ENCODE measurements around the gene TMA7. TPM values are rescaled to one million over a fixed set of nuclear protein-coding genes. Genes with fewer than 3 reads are reported as not detected.

TMA7 gene
- total RNA-seq, 1 donor from 2014 or later, result 69.3 TPM

DNA sequence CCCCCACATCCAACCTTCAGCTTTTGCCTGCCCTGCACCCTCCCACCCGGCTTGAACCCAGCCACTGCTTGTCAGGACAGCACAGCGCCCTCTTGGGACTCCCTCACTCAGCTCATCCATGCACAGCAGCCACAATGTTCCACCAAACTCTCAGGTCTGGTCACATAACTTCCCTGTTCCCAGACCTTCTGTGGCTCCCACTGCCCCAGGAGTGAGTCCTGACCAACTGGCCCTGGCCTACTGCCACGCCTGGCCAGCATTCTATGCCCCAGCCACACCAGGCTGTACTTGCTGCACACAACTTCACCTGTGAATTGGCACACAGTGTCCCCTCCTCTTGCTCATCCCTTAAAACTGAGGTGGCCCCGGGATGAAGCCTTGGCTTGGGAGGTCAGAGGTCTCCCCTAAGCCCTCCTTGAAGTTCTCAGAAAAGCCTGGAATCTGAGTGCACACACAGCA is 31.2 kb upstream of the TMA7 start:
- peak; percentile 41 for DNase-seq (ENCODE audit: low spot score)
- ATAC-seq, result no peak

DNA sequence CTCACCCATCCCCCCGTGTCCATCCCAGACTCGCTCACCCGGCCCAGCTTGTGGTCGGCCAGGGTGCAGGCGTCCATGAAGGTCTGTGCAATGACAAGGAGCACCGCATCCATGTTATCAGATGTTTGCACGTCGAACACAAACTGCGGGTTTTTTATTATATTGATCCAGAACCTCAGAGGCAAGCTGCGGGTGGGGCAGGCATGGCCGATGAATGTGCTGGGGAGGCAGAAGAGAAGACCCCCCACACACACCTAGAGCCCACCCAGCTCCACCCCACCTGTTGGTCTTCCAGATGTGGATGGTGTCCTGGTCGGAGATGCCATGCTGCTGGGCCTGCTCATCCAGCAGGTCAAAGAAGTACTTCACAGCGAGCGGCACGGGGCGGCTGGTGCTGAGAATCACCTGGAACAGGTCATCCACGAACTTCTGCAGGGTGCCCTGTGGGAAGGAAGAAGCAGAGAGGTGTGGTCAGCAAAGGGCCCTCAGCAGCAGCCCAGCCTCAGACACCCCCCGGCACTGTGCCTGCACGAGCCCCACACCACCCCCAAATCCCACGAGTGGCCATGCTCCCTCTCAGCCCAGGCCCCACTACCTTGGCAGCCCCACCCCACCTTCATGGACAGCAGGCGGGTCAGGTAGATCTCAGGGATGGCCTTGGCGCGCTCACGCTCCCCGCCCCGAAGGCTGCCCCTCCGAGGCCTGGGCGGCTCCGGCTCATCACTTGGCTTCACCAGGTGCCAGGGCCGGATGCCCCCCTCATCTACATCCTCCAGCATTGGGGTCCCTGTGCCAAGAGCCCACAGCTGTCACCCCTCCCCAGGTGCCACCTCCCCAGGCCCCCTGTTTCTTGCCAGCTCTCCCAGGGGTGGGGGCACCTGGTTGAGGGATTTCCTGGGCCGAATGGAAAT is 30.5 kb upstream of the TMA7 start:
- ATAC-seq (no peak), DNase-seq (ENCODE audit: low spot score) (peak; percentile 41)

DNA sequence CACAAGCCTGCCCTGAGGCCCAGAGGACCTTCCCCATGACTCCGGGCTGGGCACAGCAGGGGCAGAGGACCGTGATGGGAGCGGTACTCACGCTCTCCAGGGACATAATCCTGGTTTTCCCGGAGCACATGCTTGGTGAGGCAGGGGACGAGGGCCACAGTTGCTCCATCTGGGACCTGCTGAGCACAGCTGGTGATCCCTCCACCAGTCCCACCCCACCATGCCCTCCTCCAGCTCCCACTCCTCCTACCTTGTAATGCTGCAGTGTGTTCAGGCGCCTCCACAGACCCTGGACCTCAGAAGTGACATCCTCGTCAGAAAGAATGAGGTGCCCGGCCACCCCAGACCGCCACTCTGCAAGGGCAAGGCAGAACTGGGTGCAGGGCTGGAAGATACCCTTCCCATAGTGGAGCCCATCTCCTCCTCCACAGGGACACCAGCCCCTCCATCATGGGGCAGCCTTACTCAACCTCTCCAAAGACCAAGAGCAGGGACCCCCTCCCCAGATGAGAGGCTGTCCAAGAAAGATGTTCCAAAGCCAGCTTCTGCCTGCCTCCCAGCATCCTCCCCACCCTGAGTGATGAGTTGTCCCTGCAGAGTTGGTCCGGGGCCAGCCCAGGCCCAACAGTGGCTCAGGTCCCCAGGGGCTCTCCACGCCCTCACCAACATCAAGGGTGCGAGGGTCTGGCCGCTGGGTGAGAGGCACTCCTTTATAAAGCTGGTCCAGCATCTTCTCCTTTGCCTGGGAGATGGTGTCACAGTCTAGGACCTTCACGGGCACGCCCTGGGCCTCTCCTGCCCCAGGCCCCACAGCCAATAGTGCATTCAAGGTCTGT is 29.6 kb upstream of the TMA7 start:
- ATAC-seq, result no peak
- DNase-seq (ENCODE audit: low spot score), result peak; percentile 44

DNA sequence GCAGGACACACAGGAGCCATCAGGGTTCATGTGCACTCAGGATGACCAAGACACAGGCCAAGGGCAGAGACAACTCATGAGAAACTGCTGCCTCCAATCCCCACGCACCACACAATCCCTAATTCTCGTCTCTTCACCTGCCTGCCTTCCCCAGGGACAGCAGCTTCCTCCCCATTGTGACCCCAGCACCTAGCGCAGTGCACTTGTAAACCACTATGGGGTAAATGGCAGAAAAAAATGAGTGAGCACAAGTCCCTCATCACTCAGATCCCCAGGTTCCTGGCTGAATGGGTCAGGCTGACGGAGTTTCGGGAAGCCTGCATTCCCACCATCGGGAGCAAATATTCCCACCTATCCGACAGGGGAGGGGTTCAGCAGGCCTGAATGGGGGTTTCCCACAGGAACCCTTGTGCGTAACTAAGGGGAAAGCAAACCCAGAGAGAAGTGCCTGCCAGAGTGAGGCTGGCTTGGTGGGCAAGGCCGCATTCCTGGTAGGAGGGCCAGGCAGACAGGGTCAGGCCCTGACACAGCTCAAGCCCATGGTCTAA is 28.9 kb upstream of the TMA7 start:
- ATAC-seq, result no peak
- DNase-seq (ENCODE audit: low spot score), result peak; percentile 41

DNA sequence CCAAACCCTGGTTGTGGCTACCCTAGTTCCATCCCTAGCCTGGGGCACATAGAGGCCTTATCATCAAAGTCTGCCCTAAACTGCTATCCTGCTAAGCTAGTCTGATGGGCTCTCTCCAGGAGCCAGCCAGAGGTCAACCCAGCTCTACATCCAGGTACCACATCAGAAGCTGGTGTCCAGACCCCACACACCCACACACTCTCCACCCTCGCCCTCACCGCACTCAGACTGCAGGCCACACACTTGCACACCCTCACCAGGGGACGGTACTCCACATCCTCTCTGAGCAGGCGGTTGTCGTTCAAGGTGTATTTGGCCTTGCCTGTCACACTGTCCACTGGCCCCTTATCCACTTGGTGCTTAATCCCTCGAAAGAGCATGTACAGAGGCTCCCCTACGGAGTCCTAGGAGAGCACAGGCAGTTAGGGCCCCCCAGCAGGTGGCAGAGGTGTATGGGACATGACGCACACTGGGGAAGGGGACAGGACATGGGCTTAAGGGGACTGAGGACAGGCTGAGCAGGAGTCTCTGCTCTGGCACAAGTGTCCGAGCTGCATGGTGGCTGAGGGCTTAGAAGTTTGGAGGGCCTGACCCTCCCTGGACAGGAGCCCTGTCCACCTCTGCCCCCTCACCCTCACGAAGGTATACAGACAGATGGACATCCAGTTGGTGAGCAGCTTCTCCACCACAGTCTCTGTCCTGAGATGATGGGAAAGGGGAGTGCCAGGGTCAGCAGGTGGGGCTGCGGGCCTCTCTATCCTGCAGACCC is 28.3 kb upstream of the TMA7 start:
- DNase-seq (ENCODE audit: low spot score), result peak; percentile 40
- ATAC-seq, result no peak

DNA sequence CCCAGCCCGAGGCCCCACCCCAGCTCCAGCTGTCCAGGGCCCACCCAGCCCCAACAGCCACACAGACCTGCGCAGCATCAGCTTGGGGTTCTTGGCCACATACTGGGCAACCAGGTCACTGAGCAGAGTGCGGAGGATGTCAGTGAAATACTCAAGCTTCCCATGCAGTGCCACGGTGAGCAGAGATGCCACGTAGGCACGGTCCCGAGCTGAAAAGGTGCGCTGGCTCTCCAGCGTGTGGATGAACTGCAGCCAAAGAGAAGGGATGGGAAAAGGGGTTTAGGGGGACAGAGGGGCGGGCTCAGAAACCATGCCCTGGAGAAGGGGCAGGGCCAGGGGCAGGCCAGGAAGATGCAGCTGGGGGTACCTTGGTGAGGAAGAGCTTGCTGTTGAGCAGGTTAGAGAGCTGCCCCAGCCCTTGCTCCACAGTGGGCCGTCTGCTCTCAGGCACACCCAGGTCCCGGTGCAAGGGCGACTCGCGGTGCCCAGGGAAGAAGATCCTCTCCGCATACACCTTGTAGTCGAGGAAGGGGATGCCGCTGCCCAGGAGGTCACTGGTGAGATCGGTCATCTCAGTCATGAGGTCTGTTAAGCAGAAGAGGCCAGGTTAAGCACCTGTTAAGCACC is 27.6 kb upstream of the TMA7 start:
- peak; percentile 36 for DNase-seq (ENCODE audit: low spot score)

DNA sequence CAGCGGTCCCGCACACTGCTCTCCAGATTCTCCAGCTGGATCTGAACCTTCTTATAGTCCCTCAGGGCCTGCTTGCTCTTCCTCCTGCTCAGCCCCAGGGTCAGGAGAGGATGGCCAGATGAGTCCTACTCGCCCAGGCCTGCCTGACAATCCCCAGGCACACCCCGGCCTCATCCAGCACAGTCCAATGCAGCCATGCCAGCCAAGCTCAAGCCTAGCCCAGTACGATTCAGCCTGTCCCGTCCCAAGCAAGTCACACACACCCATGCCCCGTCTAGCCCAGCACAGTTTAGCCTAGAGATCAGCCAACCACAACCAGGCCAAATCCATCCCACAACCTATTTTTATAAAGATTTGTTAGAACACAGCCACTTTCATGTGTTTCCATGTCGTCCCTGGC is 27.0 kb upstream of the TMA7 start:
- DNase-seq (ENCODE audit: low spot score), result no peak
- no peak for ATAC-seq

More for the DNA sequence above, 27.6 kb upstream of the TMA7 start:
- no peak for ATAC-seq

DNA sequence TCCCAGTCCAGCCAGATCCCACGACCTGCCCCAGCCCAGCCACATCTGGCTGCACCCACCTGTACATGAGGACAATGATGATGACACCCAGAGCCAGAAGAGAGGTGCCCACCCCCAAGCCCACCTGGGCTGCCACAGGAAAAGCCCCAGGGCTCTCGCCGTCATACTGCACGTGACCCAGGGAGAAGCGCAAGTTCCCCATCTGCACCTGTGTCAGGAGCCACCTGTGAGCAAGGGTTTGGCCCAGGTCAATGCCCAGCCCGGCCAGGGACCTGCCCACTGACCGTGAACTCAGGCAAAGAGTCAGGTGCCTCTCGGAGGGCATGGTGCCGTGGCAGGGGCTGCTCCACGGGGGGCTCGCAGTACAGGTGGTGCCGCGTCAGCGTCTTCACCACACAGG is 26.4 kb upstream of the TMA7 start:
- DNase-seq (ENCODE audit: low spot score) (no peak), ATAC-seq (no peak)

DNA sequence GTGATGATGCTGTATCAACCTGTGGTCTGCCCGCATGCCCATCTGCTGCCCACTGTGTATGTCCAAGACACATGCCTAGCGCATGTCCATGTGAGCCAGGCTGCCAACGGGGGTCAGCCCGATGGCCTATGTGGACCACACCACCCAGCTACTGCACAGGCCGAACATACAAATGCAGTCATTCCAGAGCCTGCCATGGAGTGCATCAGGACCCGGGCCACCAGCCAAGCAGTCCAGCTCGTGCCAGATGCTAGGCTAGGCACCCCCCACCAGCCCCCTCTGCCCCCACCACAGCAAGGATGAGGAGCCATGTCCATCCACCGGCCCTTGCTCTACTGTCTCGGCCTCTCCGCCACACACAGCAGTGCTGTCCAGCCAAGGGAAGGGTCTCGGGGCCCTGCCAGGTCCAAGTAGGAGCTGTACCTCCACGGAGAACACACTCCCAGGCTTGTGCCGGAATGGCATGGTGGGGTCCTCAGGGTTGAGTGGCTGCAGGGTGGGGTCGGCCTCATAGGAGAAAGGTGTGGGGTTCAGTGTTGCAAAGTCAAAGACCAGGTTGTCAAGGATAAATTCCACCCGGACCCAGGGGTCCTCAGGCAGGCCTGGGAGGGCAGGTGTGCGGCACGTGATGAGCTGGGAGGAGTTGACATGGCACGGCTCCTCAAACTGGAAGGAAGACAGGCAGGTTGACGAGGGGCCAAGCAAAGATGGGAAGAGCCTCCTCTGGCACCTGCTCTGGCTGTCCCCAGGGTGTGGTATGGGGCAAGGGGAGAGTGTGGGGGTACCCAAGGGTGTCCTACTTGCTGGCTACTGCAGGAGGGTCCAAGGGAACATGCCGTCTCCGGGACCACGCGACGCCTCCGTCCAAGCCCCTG is 25.4 kb upstream of the TMA7 start:
- ATAC-seq (no peak), DNase-seq (ENCODE audit: low spot score) (no peak)

DNA sequence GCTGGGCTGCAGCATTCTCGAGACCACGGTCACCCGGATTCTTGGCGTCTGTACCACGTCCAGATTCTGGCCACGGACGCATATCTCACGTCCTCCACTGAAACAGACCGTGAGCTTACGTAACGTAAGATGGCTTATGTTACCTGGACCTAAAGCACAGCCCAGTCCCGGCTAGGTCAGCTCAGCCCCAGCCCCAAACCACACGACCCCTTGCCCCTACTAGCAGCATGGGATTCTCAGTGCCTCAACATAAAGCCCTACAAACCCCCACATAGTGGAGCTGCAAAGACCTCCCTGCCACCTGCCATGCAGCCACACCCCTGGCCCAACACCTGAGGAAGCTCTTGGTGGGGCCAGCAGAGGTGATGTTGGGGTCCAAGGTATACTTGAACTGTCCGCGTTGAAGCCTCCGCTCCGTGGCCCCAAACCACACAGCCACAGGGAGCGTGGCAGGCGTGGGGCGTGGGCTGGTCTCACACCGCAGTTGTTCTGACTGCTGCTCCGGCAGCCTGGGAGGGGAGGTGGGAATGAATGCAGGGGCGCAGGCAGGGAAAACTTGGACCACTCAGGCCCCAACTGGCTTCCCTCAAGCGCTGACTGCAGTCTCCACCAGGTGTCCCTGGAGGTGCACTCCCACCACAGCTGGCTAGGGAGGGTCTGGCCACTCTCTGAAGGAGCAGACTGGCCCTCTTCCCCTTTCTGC is 24.7 kb upstream of the TMA7 start:
- no peak for DNase-seq (ENCODE audit: low spot score)
- ATAC-seq, result no peak

DNA sequence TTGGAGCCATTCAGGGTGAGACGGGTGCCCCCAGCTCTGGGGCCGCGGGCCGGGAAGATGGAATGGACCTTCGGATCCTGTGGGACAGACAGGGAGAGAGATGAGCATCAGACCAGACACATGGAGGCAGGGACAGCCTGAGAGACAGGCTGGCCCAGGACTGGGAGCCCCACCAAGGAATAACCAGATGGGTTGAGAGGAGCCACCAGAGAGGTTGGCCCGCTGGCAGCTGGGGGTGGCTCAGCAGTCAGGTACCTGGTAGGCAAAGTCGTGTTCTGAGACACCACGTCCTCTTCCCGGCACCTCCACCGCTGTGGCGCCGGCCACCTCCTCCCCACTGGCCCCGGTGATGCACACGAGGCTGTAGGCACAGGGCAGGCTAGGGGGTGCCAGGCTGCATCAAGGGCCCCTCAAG is 24.0 kb upstream of the TMA7 start:
- DNase-seq (ENCODE audit: low spot score) (no peak), ATAC-seq (no peak)

DNA sequence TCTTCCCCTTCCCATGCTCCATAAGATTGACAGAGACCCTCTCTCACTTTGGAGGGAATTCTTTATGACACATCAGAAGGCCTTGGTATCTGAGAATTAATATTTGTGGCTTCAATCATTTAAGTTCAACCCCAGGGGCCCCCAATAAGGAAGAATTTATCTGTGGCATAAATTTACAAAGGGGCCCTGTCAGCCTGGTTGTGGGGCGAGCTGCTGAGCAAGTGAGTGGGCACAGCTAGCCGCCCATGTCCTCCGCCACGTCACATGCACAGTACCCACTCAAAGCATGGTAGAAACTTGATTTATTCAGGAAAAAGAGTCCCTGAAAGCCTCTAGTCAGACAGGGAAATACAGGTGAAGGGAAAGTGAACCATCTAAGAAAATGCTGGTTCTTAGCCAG is 23.5 kb upstream of the TMA7 start:
- DNase-seq (ENCODE audit: low spot score) (no peak), ATAC-seq (no peak)

DNA sequence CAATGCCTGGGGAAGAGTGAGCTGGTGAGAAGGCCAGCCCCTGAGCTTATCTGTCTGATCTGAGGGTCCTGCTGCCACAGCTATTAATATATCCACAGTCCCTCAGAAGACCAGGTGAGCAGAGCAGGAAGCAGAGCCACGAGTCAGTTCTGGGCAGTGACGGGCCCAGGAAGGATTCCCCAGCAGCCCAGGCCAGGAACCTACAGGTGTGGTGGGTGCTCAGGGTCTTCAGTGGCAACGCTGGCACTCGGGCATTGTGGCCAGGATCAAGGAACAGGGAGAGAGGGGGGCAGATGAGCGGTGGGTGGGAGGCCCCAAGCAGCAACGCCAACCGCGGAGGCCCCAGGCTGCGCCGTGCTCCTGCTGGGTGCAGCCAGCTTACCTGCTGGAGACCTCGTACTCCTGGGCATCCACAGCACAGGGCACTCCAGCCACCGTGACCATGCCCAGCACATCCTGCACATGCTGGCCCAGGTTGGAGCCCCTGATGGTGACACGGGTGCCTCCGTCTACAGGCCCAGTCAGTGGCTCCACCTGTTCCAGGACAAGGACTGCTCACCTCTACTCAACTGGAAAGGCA is 22.4 kb upstream of the TMA7 start:
- no peak for DNase-seq (ENCODE audit: low spot score)
- no peak for ATAC-seq

DNA sequence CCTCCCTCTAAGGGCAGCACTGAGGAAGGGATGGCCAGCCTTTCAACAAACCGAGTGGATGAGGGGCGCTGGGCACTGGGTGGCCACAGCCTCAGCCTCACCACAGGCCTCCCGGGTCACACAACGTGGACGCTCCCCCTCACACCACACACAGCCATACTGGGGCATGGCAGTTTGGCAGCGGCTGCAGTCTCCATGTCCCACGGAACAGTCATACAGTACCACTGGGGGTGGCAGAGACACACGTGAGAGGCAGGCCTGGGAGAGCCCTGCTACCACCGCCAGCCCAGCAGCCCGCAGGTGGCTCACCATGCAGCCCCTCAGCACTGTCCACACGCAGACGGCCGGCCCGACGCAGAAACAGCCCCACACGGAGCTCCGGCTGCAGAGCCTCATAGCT is 21.9 kb upstream of the TMA7 start:
- ATAC-seq (no peak), DNase-seq (ENCODE audit: low spot score) (no peak)

DNA sequence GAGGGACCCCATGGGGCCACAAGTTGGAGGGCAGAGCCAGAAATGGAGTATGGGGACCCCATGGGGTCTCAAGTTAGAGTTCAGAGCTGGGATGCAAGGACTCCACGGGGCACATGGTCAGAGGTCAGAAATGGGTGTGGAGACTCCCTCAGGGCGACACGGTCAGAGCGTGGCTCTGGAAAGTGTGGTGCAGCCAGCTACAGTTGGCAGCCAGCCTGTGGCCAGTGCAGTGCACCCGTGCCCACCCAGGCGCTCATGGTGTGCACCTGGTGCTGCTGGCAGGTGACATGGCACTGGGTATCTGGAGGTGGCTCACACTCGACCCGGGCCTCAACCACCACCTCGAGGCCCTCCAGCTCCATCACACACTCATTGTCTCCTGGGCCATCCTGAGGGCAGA is 21.4 kb upstream of the TMA7 start:
- DNase-seq (ENCODE audit: low spot score), result no peak
- no peak for ATAC-seq

DNA sequence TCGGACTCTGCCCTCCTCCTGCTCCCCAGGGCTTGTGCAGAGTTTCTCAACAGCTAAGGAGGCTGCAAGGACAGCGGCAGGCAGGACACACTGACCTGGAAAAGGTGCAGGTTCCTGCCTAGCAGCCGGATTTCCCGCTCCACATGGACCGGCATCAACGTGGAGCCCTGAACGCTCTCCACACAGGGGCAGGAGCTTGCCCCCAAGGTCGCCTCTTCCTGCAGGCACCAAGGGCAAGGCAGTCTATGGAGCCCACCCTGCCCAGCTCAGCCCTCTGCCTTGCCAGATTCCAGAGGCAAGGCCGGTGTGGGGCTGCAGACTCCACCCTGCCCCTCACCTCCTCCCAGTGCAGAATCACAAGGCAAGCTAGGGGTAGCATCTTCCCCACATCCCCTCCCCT is 20.9 kb upstream of the TMA7 start:
- DNase-seq (ENCODE audit: low spot score), result no peak
- ATAC-seq, result no peak

DNA sequence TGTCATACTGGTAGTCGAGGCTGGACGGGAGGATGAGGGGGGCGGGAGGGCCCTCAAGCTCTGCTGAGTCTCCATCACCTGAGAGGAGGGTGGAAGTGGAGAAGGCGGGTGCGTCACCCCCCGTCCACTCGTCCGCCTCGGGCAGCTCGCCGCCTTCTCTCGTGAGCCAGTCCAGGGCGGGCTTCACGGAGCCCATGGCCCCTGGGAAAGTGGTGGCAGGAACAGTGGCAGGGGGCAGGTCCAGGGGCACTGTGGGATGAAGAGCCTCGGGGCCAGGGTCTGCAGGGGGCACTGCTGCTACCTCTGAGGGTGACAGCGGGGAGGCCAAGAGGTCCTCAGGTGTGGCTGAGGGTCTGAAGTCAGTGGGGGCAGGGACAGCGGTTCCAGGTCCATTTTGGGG is 20.5 kb upstream of the TMA7 start:
- ATAC-seq (no peak), DNase-seq (ENCODE audit: low spot score) (no peak)

DNA sequence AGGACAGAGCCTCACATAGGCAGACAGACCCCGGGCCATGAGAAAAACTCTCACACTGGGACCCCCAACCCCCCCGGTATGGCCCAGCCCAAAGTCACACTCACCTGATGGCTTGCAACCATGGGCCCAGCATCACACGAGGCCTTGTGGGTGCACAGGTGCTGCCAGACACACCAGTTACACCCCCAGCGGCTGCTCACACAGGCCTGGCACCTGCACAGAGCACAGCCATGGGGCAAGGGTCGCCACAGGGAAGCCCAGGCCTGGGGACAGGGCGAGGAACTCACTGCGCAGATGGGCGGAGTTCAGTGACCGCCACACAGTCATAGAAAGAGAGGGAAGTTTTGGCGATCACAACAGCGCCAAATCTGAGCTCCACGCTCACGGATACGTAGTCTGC is 19.5 kb upstream of the TMA7 start:
- ATAC-seq, result peak; percentile 12
- DNase-seq (ENCODE audit: low spot score), result no peak

All from left lobe of liver (tissue), 2 donors.